Measurements from ENCODE around the gene UNCX.

UNCX gene

GRCh38 chr7:1244700-1245523 lies 12.2 kb downstream of the UNCX start:
- no peak for DNase-seq

- DNase-seq: no peak
Measured at GRCh38 chr7:1245524-1246050, 12.9 kb downstream of the UNCX start.

GRCh38 chr7:1246160-1246870 lies 13.6 kb downstream of the UNCX start:
- DNase-seq: no peak

GRCh38 chr7:1246871-1247526 lies 14.3 kb downstream of the UNCX start:
- DNase-seq: no peak

GRCh38 chr7:1247527-1248041 lies 14.9 kb downstream of the UNCX start:
- no peak for DNase-seq

- DNase-seq: no peak
Measured at GRCh38 chr7:1248143-1248915, 15.7 kb downstream of the UNCX start.

- no peak for DNase-seq
Measured at GRCh38 chr7:1248916-1249581, 16.4 kb downstream of the UNCX start.

- no peak for DNase-seq
Measured at GRCh38 chr7:1249731-1250130, 17.1 kb downstream of the UNCX start.

GRCh38 chr7:1250901-1251300 lies 18.2 kb downstream of the UNCX start:
- DNase-seq: no peak

- no peak for DNase-seq
Measured at GRCh38 chr7:1251796-1252539, 19.3 kb downstream of the UNCX start.

GRCh38 chr7:1252540-1253090 lies 19.9 kb downstream of the UNCX start:
- no peak for DNase-seq

GRCh38 chr7:1253681-1254181 lies 21.1 kb downstream of the UNCX start:
- DNase-seq: no peak

- no peak for DNase-seq
Measured at GRCh38 chr7:1254281-1255079, 21.8 kb downstream of the UNCX start.

- DNase-seq: no peak
Measured at GRCh38 chr7:1255080-1255816, 22.6 kb downstream of the UNCX start.

GRCh38 chr7:1255817-1256340 lies 23.2 kb downstream of the UNCX start:
- DNase-seq: no peak

GRCh38 chr7:1256621-1257020 lies 23.9 kb downstream of the UNCX start:
- DNase-seq: no peak

- DNase-seq: no peak
Measured at GRCh38 chr7:1257221-1257620, 24.5 kb downstream of the UNCX start.

- no peak for DNase-seq
Measured at GRCh38 chr7:1257863-1258262, 25.2 kb downstream of the UNCX start.

All from activated CD8-positive, alpha-beta memory T cell treated with anti-CD3 and anti-CD28 coated beads, Interleukin-2, amount 50 U/mL, for 48 hours (primary cell).